K562 (cell line): ENCODE results near the gene SNX18. TPM values are rescaled to one million over a fixed set of nuclear protein-coding genes. Genes with fewer than 3 reads are reported as not detected.

Source experiments
- ATAC-seq: fragments of 200-7000 bp; cut with Tn5 transposase; 3 replicates; pipeline ENCODE4 v1.9.1; 2020; ENCODE audit warnings: moderate library complexity
- BruUV-seq: library from RNA; stranded (reverse); fragments of 400-500 nt; replicated peaks from 2 replicates; lab custom pipeline; 2021; lab: Mats Ljungman, UMichigan
- CTCF ChIA-PET: fragments of 300-600 bp; formaldehyde crosslinking; extraction: SDS; loops from one replicate; lab custom pipeline; 2021; ENCODE audit warnings: low intra/inter-chr PET ratio; lab: Yijun Ruan, JAX
- POLR2A ChIA-PET: fragments of 300-600, 350-650 bp; sonication (Branson Sonifier 250); formaldehyde crosslinking; extraction: SDS; loops from one replicate; lab custom pipeline; 2021; ENCODE audit warnings: antibody characterized with exemption, inconsistent platforms; lab: Yijun Ruan, JAX
- DNase-seq, 4 experiments: peaks; one replicate each; pipeline versions ENCODE4 v3.0.0 to v3.0.0-alpha.2; 2011 to 2018; ENCODE audit warnings: low spot score in 3 of 4, mixed read lengths in 3 of 4; ENCODE audit errors: extremely low read depth in 1 of 4
- FAIRE-seq: peaks from 2 replicates; lab custom pipeline; 2011; peaks lifted over from hg19 to GRCh38; lab: Jason Lieb, UNC
- H2AFZ ChIP-seq: 2 replicates; pipeline ENCODE4 v1.6.0; 2011; ENCODE audit warnings: low read depth, low read length, control low read depth, inconsistent platforms
- H3K27ac ChIP-seq: fragments of 200-600 bp; 3 replicates; pipeline ENCODE4 v1.8.0; 2011; ENCODE audit warnings: low read depth, mild to moderate bottlenecking, control low read depth, inconsistent platforms, low read length, moderate library complexity, mixed read lengths; ENCODE audit errors: extremely low read depth
- H3K27me3 ChIP-seq, 2 experiments: fragments of 300-600 bp in 1 of 2; 2 replicates in 1 of 2; 3 replicates in 1 of 2; pipeline versions ENCODE4 v1.6.0 to v1.8.0; 2011; ENCODE audit warnings: inconsistent platforms in 2 of 2, low read length in 2 of 2, mild to moderate bottlenecking in 1 of 2, mixed read lengths in 1 of 2, moderate library complexity in 1 of 2; ENCODE audit not compliant: control insufficient read depth in 2 of 2, insufficient read depth in 2 of 2
- H3K36me3 ChIP-seq: fragments of 300-600 bp; 3 replicates; pipeline ENCODE4 v1.8.0; 2011; ENCODE audit warnings: mild to moderate bottlenecking, low read length, inconsistent platforms; ENCODE audit not compliant: control insufficient read depth, insufficient read depth
- H3K4me1 ChIP-seq, 2 experiments: fragments of 200-600 bp in 1 of 2; replicated peaks in 1 of 2; 2 replicates in 1 of 2; 3 replicates in 1 of 2; pipeline versions ENCODE4 v1.5.1 to v1.8.0; 2011; ENCODE audit warnings: inconsistent platforms in 2 of 2, low read length in 2 of 2, mild to moderate bottlenecking in 1 of 2, mixed read lengths in 1 of 2, moderate library complexity in 1 of 2; ENCODE audit not compliant: control insufficient read depth in 2 of 2, insufficient read depth in 2 of 2
- H3K4me2 ChIP-seq: 2 replicates; pipeline ENCODE4 v1.6.1; 2011; ENCODE audit warnings: low read length, control low read depth, inconsistent platforms, mixed read lengths; ENCODE audit not compliant: insufficient read depth
- H3K4me3 ChIP-seq: fragments of 200-600 bp; sonication (generic), shearing (Covaris generic); 2 replicates; pipeline ENCODE4 v1.5.1; 2016; ENCODE audit warnings: control low read depth, inconsistent platforms
- H3K79me2 ChIP-seq: fragments of 200-600 bp; 3 replicates; pipeline ENCODE4 v1.8.0; 2011; ENCODE audit warnings: low read length, inconsistent platforms; ENCODE audit not compliant: control insufficient read depth, insufficient read depth
- H3K9ac ChIP-seq, 2 experiments: 2 replicates each; pipeline versions ENCODE4 v1.6.0 to v1.6.1; 2011; ENCODE audit warnings: low read depth in 2 of 2, low read length in 2 of 2, control low read depth in 1 of 2, inconsistent platforms in 1 of 2, mild to moderate bottlenecking in 1 of 2, mixed read lengths in 1 of 2; ENCODE audit not compliant: insufficient read depth in 1 of 2
- H3K9me1 ChIP-seq: one replicate; pipeline ENCODE4 v1.6.0; 2011; ENCODE audit warnings: inconsistent platforms, mild to moderate bottlenecking, low read length, moderate library complexity; ENCODE audit not compliant: control insufficient read depth, insufficient read depth
- H3K9me3 ChIP-seq: replicated peaks from 2 replicates; pipeline ENCODE4 v1.5.1; 2011; ENCODE audit warnings: low read depth, low read length, inconsistent platforms; ENCODE audit not compliant: control insufficient read depth, insufficient read depth
- H4K20me1 ChIP-seq: replicated peaks from 2 replicates; pipeline ENCODE4 v1.6.1; 2011; ENCODE audit warnings: low read length, inconsistent platforms, mixed read lengths; ENCODE audit not compliant: control insufficient read depth, insufficient read depth
- ARNT ChIP-seq, 2 experiments: fragments of 450-650 bp; IDR thresholded peaks; 2 replicates each; pipeline ENCODE4 v1.6.1; 2016; ENCODE audit warnings: mild to moderate bottlenecking in 1 of 2
- CBFA2T3 ChIP-seq: fragments of 450-650 bp; IDR thresholded peaks from 2 replicates; pipeline ENCODE4 v1.6.1; 2017
- FOXA1 ChIP-seq: fragments of 450-650 bp; IDR thresholded peaks from 2 replicates; pipeline ENCODE4 v1.6.1; 2016; ENCODE audit warnings: mild to moderate bottlenecking, borderline replicate concordance
- KAT7 ChIP-seq: sonication (generic); formaldehyde crosslinking; IDR thresholded peaks from 2 replicates; pipeline ENCODE4 v1.8.0; 2022; ENCODE audit warnings: missing genetic modification reagents, mild to moderate bottlenecking, borderline replicate concordance
- NCOA4 ChIP-seq: fragments of 450-650 bp; IDR thresholded peaks from 2 replicates; pipeline ENCODE4 v1.6.1; 2018; ENCODE audit warnings: mild to moderate bottlenecking; ENCODE audit not compliant: partially characterized antibody
- POLR2A ChIP-seq: fragments of 450-650 bp; conservative IDR thresholded peaks from 2 replicates; pipeline ENCODE4 v1.6.1; 2016
- POLR2AphosphoS5 ChIP-seq: IDR thresholded peaks from 2 replicates; pipeline ENCODE4 v1.6.1; 2011; ENCODE audit warnings: mild to moderate bottlenecking, low read depth, low read length, moderate library complexity; ENCODE audit not compliant: control insufficient read depth, insufficient read depth
- SMAD1 ChIP-seq: fragments of 150-350 bp; IDR thresholded peaks from 2 replicates; pipeline ENCODE4 v1.6.1; 2014; ENCODE audit warnings: low read length, low read depth; ENCODE audit not compliant: partially characterized antibody
- TAF15 ChIP-seq: fragments of 200-400 bp; formaldehyde crosslinking; IDR thresholded peaks from 2 replicates; pipeline ENCODE4 v1.6.1; 2017; ENCODE audit warnings: mild to moderate bottlenecking, low read depth, low read length, moderate library complexity
- TAL1 ChIP-seq: fragments of 450-650 bp; IDR thresholded peaks from 2 replicates; pipeline ENCODE4 v1.6.1; 2016; ENCODE audit warnings: mild to moderate bottlenecking
- ZKSCAN3 ChIP-seq: fragments of 250-450 bp; sonication (Bioruptor Pico); IDR thresholded peaks from 2 replicates; pipeline ENCODE4 v1.4.0; 2020
- ZNF785 ChIP-seq: fragments of 250-450 bp; sonication (Bioruptor Pico); IDR thresholded peaks from 2 replicates; pipeline ENCODE4 v1.4.0; 2020; ENCODE audit warnings: mild to moderate bottlenecking
- WGBS: fragments of 100-300 bp; shearing (Covaris generic); methylation state at CpG from one replicate; pipeline ENCODE4 v1.1.6; 2016; ENCODE audit warnings: low coverage, mixed read lengths; ENCODE audit not compliant: insufficient coverage; ENCODE audit errors: missing lambda C conversion rate; 5-methylcytosine and 5-hydroxymethylcytosine counted together
- in situ Hi-C: fragments of 300-500 bp; cut with MboI; formaldehyde crosslinking; loops from 4 replicates; pipeline ENCODE4 v1.15.0; 2018; ENCODE audit warnings: inconsistent platforms, mixed read lengths
- intact Hi-C: fragments of 100-400 bp; cut with micrococcal nuclease; formaldehyde crosslinking; loops from 2 replicates; pipeline ENCODE4 v1.14.2; 2022
- polyA plus RNA-seq, 8 experiments: library from polyadenylated mRNA; depleted of rRNA in 4 of 8; stranded (reverse) in 5 of 8; unstranded in 3 of 8; fragments of >200 nt; fragmentation: Nextera tagmentation in 2 of 8; fragmentation: Illumina TruSeq in 1 of 8; extraction: Ambion mirVana in 2 of 8; extraction: Trizol in 1 of 8; gene quantifications; 2 replicates each; pipeline versions ENCODE4 v1.2.1 to v1.2.3, GENCODE V29; 2011 to 2014; ENCODE audit warnings: inconsistent platforms in 1 of 8, missing spikeins in 1 of 8
- total RNA-seq, 7 experiments: library from RNA; depleted of rRNA in 6 of 7; stranded (reverse); fragments of >200 nt in 6 of 7; fragmentation: Illumina TruSeq in 2 of 7; extraction: Trizol in 2 of 7; gene quantifications; 2 replicates each; pipeline versions ENCODE4 v1.2.1 to v1.2.3, GENCODE V29; 2011 to 2021; ENCODE audit warnings: low replicate concordance in 1 of 7
- TF ChIP-seq, protein P1 (sequence below): fragments of 250-450 bp; sonication (Bioruptor Pico); IDR thresholded peaks from 2 replicates; pipeline ENCODE4 v1.6.1; 2021; ENCODE audit warnings: mild to moderate bottlenecking
- TF ChIP-seq, protein P2 (sequence below), 3 experiments: fragments of 200-800 bp in 1 of 3; sonication (Bioruptor generic) in 1 of 3; sonication (generic) in 1 of 3; formaldehyde crosslinking in 1 of 3; IDR thresholded peaks; 2 replicates each; pipeline versions ENCODE4 v1.6.1 to v1.8.0; 2016 to 2022; ENCODE audit warnings: mild to moderate bottlenecking in 2 of 3, missing compliant biosample characterization in 2 of 3, missing genetic modification characterization in 2 of 3, missing genetic modification reagents in 1 of 3
- TF ChIP-seq, protein P3 (sequence below): sonication (generic); formaldehyde crosslinking; IDR thresholded peaks from 2 replicates; pipeline ENCODE4 v1.5.0; 2020; ENCODE audit warnings: missing genetic modification reagents

Gene SNX18
- total and polyA plus RNA-seq, 9 of the 15 experiments (the other 6 are each of a cell fraction or from before 2014, with no cell fraction given) = 2.3 to 8.8 (median 6.0) TPM

DNA sequence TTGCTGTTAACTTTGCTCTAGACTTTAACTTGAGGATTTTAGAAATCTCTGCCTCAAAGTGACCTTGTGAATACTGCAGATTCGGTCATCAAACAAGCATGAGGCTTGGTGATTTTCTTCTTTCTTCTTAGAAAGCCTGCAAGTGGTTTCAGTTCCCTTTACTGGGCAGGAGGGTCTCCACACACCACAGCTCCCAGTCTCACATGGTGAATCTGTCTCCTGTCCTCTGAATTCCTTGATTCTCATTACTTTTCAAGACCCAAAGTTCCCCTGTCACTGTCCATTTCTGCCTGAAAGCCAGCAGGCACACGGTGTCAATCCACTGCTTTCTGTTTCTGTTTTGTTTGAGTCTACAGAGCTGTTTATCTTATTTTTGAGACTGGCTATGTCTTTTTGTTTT, 47.9 kb upstream of the SNX18 start:
- Histone ChIP-seq H4K20me1 (no peaks in the 10 kb centered on the region), H3K9ac (no peak overlapping the region), H3K36me3 (no peaks in the 10 kb centered on the region), H3K9me1 (no peaks in the 10 kb centered on the region), H3K4me1 (peaks cover 0 to 7% of the 10 kb centered on the region in 2 experiments; a peak in 3 of 5 replicates), H3K27ac (no peak overlapping the region), H3K27me3 (no peaks in the 10 kb centered on the region), H3K4me2 (no peak overlapping the region), H3K79me2 (no peaks in the 10 kb centered on the region), H2AFZ (no peak overlapping the region; the same call in 1 of the 2 replicates), H3K4me3 (no peak overlapping the region), H3K9me3 (no peaks in the 10 kb centered on the region)
- no peak for TF ChIP-seq ZNF785 (CRISPR knock-in tag)
- ChIA-PET CTCF (no interaction called here), POLR2A (interaction anchor here (1.0 to 2.8 kb wide), 2 partner anchors 9 to 14 kb away, joined by 3 to 7 read pairs; partner anchors contain the start of gene HSPB3)
- no TSS peak for BruUV-seq
- FAIRE-seq (no peak), ATAC-seq (no peak), DNase-seq (no peak)
- WGBS = 18% methylated on average over 2 of the region's 2 CpGs
- in situ Hi-C loops = no loop called here
- intact Hi-C loops = no loop called here

DNA sequence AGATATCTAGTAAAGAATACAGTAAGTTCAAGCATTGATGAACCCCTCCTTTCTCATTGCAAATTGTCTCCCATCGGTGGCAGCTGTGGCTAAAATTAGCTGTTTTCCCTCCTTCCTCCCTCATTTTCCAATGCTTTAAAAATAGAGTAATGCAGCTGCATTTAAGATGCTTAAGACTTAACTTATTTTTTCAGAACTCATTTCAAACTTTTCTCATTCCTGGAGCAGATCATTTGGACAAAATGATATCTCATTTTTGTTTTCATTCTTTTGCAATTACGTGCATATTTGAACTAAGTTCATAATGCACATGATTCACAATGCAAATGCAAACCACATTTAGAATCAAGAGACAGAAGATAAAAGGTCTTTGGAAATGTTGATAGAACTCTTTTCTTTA, 47.4 kb upstream of the SNX18 start:
- Histone ChIP-seq H3K27me3 (no peaks in the 10 kb centered on the region), H3K27ac (no peak overlapping the region), H3K4me3 (no peak overlapping the region), H3K9ac (no peak overlapping the region), H3K79me2 (no peaks in the 10 kb centered on the region), H3K4me1 (peaks cover 0 to 7% of the 10 kb centered on the region in 2 experiments; a peak in 3 of 5 replicates), H3K4me2 (no peak overlapping the region), H3K9me1 (no peaks in the 10 kb centered on the region), H3K9me3 (no peaks in the 10 kb centered on the region), H3K36me3 (no peaks in the 10 kb centered on the region), H4K20me1 (no peaks in the 10 kb centered on the region), H2AFZ (no peak overlapping the region; the same call in 1 of the 2 replicates)
- peak; percentile 64 for FAIRE-seq
- intact Hi-C loops (no loop called here), in situ Hi-C loops (no loop called here)
- ATAC-seq = no peak
- ChIA-PET POLR2A (interaction anchor here (0.6 to 2.8 kb wide), 3 partner anchors 10 to 30 kb away, joined by 3 to 7 read pairs (median 3); partner anchors contain the start of gene HSPB3), CTCF (no interaction called here)
- WGBS = 29% methylated on average over 2 of the region's 2 CpGs
- no TSS peak for BruUV-seq
- no peak for DNase-seq
- TF ChIP-seq, protein P1, sequence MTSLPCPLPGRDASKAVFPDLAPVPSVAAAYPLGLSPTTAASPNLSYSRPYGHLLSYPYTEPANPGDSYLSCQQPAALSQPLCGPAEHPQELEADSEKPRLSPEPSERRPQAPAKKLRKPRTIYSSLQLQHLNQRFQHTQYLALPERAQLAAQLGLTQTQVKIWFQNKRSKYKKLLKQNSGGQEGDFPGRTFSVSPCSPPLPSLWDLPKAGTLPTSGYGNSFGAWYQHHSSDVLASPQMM (CRISPR knock-in tag) = no peak
- no peak for TF ChIP-seq TAF15
- no peak for TF ChIP-seq POLR2A
- TF ChIP-seq, protein P2, sequence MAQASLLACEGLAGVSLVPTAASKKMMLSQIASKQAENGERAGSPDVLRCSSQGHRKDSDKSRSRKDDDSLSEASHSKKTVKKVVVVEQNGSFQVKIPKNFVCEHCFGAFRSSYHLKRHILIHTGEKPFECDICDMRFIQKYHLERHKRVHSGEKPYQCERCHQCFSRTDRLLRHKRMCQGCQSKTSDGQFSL (CRISPR knock-in tag; IDR thresholded peaks at IDR 0.05) = no peak
- TF ChIP-seq, protein P2 (tag; IDR thresholded peaks at IDR 0.05) = no peak
- TF ChIP-seq POLR2AphosphoS5 = no peak
- TF ChIP-seq SMAD1 = no peak
- TF ChIP-seq FOXA1 = no peak
- no peak for TF ChIP-seq TAL1
- no peak for TF ChIP-seq CBFA2T3
- TF ChIP-seq, protein P3, sequence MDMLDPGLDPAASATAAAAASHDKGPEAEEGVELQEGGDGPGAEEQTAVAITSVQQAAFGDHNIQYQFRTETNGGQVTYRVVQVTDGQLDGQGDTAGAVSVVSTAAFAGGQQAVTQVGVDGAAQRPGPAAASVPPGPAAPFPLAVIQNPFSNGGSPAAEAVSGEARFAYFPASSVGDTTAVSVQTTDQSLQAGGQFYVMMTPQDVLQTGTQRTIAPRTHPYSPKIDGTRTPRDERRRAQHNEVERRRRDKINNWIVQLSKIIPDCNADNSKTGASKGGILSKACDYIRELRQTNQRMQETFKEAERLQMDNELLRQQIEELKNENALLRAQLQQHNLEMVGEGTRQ (CRISPR knock-in tag) = no peak
- TF ChIP-seq ZKSCAN3 (CRISPR knock-in tag) = no peak
- no peak for TF ChIP-seq NCOA4
- TF ChIP-seq KAT7 (CRISPR knock-in tag) = no peak
- no peak for TF ChIP-seq ARNT (IDR thresholded peaks at IDR 0.05)
